ENCODE measurements around the gene EPHA6. TPM values are rescaled to one million over a fixed set of nuclear protein-coding genes. Genes with fewer than 3 reads are reported as not detected.

EPHA6 gene
- polyA plus RNA-seq, 2 of the 4 experiments (the other 2 are of a cell fraction) = 0.08 TPM

DNA sequence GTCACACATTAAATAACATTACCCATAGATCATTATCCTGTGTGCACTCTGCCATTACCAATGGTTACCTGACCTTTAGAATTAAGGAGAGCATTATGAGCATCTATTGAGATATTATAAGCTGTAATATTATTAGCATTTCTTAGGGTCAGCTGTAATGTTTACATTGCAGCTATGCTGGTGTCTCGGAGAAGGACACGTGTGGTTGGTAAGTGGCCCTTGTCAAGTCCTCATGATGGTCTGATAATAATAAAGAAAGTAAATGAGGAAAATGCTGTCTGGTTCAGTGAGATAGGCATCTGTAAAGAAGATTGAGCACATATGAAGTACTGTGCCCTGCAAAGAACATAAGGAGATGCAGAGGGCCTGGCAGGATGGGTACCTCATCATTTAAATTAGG is 878.4 kb downstream of the EPHA6 start:
- Histone ChIP-seq H3K9me3 (no peaks in the 10 kb centered on the region), H3K4me3 (no peak overlapping the region), H3K4me1 (no peaks in the 10 kb centered on the region), H3K27ac (no peak overlapping the region), H3K4me2 (no peak overlapping the region)
- 87% methylated on average over 2 of the region's 2 CpGs for WGBS (ENCODE audit: missing lambda C conversion rate)
- ATAC-seq (no peak), FAIRE-seq (no peak), DNase-seq (ENCODE audit: low read depth in 1 of 2, low spot score in 1 of 2) (no peak)
- ChIA-PET POLR2A (no interaction called here), CTCF (no interaction called here)
- TF ChIP-seq ZC3H11A (IDR thresholded peaks at IDR 0.05) = no peak
- TF ChIP-seq MAFK (IDR thresholded peaks at IDR 0.05; ENCODE audit: partially characterized antibody) = no peak
- no peak for TF ChIP-seq NPAS2 (CRISPR knock-in tag; IDR thresholded peaks at IDR 0.05; ENCODE audit: borderline replicate concordance)
- no peak for TF ChIP-seq RARB (CRISPR knock-in tag; IDR thresholded peaks at IDR 0.05)
- no peak for TF ChIP-seq CHD4 (IDR thresholded peaks at IDR 0.05; ENCODE audit: borderline replicate concordance)
- no peak for TF ChIP-seq FOSL2 (IDR thresholded peaks at IDR 0.05)
- no peak for TF ChIP-seq FOSL2 (CRISPR knock-in tag; IDR thresholded peaks at IDR 0.05)

DNA sequence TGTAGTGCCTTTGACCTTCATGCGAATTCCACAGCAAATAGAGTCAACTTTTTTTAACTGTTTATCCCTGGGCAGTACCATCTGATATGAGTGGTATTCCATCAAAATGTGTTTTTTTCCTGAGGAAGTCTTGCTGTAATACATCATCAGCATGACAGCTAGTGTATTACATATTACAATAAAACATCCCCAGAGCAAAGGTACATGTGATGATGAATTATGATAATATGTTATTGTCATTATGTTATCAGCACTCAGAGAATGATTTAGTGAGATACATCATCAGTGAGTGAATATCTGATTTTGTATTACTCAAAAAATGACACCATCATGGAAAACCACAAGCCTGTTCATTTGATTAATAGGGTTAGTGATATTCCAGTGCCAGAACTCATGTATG is 880.5 kb downstream of the EPHA6 start:
- no peak for FAIRE-seq
- H3K4me2 ChIP-seq = no peak overlapping the region
- POLR2A ChIA-PET = no interaction called here
- CTCF ChIA-PET = interaction anchor here (1.5 kb wide), 1 partner anchor 24 kb away, joined by 4 read pairs; no protein-coding TSS in a partner anchor
- no peak for ATAC-seq
- H3K9me3 ChIP-seq = no peaks in the 10 kb centered on the region
- no peak overlapping the region for H3K27ac ChIP-seq
- WGBS (ENCODE audit: missing lambda C conversion rate) = 58% methylated on average over 1 of the region's 1 CpG
- DNase-seq (ENCODE audit: low read depth in 1 of 2, low spot score in 1 of 2) = no peak
- TF ChIP-seq JUN (IDR thresholded peaks at IDR 0.05) (no peak), ESRRA (IDR thresholded peaks at IDR 0.05; ENCODE audit: borderline replicate concordance, low read length) (no peak), MYC (IDR thresholded peaks at IDR 0.05; ENCODE audit: borderline replicate concordance, low read length) (no peak), EHF (CRISPR knock-in tag; IDR thresholded peaks at IDR 0.05) (no peak), JUNB (IDR thresholded peaks at IDR 0.05) (no peak), GATA3 (IDR thresholded peaks at IDR 0.05; ENCODE audit: borderline replicate concordance) (no peak), SMC3 (IDR thresholded peaks at IDR 0.05) (no peak), RNF2 (IDR thresholded peaks at IDR 0.05; ENCODE audit: borderline replicate concordance, low read depth) (no peak), FOSL2 (IDR thresholded peaks at IDR 0.05) (no peak), FOSL2 (CRISPR knock-in tag; IDR thresholded peaks at IDR 0.05) (no peak), HOXB5 (CRISPR knock-in tag; IDR thresholded peaks at IDR 0.05) (no peak), TFCP2L1 (CRISPR knock-in tag; IDR thresholded peaks at IDR 0.05) (no peak), SREBF2 (IDR thresholded peaks at IDR 0.05) (no peak), HOXB13 (CRISPR knock-in tag; IDR thresholded peaks at IDR 0.05; ENCODE audit: low read depth) (no peak)
- TF ChIP-seq, protein P1, sequence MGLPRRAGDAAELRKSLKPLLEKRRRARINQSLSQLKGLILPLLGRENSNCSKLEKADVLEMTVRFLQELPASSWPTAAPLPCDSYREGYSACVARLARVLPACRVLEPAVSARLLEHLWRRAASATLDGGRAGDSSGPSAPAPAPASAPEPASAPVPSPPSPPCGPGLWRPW (IDR thresholded peaks at IDR 0.05) = no peak
- TF ChIP-seq, protein P2, sequence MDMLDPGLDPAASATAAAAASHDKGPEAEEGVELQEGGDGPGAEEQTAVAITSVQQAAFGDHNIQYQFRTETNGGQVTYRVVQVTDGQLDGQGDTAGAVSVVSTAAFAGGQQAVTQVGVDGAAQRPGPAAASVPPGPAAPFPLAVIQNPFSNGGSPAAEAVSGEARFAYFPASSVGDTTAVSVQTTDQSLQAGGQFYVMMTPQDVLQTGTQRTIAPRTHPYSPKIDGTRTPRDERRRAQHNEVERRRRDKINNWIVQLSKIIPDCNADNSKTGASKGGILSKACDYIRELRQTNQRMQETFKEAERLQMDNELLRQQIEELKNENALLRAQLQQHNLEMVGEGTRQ (IDR thresholded peaks at IDR 0.05) = no peak
- TF ChIP-seq, protein P3, sequence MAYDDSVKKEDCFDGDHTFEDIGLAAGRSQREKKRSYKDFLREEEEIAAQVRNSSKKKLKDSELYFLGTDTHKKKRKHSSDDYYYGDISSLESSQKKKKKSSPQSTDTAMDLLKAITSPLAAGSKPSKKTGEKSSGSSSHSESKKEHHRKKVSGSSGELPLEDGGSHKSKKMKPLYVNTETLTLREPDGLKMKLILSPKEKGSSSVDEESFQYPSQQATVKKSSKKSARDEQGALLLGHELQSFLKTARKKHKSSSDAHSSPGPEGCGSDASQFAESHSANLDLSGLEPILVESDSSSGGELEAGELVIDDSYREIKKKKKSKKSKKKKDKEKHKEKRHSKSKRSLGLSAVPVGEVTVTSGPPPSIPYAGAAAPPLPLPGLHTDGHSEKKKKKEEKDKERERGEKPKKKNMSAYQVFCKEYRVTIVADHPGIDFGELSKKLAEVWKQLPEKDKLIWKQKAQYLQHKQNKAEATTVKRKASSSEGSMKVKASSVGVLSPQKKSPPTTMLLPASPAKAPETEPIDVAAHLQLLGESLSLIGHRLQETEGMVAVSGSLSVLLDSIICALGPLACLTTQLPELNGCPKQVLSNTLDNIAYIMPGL (CRISPR knock-in tag; IDR thresholded peaks at IDR 0.05; ENCODE audit: borderline replicate concordance) = no peak
- H3K4me1 ChIP-seq = no peaks in the 10 kb centered on the region
- no peak overlapping the region for H3K4me3 ChIP-seq

DNA sequence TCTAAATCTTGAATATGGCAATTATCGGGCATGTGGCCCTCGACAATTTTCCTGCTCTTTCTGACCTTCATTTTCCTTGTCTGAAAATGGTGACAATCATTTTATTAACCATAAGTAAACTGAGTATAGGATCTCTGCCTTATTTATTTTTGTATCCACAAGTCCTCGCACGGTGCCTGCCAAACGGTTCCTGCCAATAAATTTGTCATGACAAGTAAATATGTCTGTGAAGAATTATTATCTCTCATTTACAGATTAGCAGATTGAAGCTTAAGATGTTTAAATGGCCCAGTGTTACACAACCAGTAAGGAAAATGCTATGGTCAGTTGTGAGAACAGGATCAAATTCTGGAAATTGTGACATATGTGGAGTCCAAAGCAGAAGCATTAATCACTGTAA is 884.3 kb downstream of the EPHA6 start:
- DNase-seq (ENCODE audit: low read depth in 1 of 2, low spot score in 1 of 2) = no peak
- ATAC-seq = no peak
- TF ChIP-seq JUNB (IDR thresholded peaks at IDR 0.05) (no peak), ZC3H11A (IDR thresholded peaks at IDR 0.05) (no peak), CEBPB (IDR thresholded peaks at IDR 0.05) (no peak), CBX8 (IDR thresholded peaks at IDR 0.05) (no peak), CHD4 (IDR thresholded peaks at IDR 0.05; ENCODE audit: borderline replicate concordance) (no peak), CBX2 (IDR thresholded peaks at IDR 0.05; ENCODE audit: borderline replicate concordance, low read depth) (no peak), MAFK (IDR thresholded peaks at IDR 0.05; ENCODE audit: partially characterized antibody) (no peak), EHF (CRISPR knock-in tag; IDR thresholded peaks at IDR 0.05) (no peak)
- TF ChIP-seq, protein P2 (IDR thresholded peaks at IDR 0.05) = no peak
- TF ChIP-seq, protein P4, sequence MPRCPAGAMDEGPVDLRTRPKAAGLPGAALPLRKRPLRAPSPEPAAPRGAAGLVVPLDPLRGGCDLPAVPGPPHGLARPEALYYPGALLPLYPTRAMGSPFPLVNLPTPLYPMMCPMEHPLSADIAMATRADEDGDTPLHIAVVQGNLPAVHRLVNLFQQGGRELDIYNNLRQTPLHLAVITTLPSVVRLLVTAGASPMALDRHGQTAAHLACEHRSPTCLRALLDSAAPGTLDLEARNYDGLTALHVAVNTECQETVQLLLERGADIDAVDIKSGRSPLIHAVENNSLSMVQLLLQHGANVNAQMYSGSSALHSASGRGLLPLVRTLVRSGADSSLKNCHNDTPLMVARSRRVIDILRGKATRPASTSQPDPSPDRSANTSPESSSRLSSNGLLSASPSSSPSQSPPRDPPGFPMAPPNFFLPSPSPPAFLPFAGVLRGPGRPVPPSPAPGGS (IDR thresholded peaks at IDR 0.05) = no peak
- TF ChIP-seq, protein P5, sequence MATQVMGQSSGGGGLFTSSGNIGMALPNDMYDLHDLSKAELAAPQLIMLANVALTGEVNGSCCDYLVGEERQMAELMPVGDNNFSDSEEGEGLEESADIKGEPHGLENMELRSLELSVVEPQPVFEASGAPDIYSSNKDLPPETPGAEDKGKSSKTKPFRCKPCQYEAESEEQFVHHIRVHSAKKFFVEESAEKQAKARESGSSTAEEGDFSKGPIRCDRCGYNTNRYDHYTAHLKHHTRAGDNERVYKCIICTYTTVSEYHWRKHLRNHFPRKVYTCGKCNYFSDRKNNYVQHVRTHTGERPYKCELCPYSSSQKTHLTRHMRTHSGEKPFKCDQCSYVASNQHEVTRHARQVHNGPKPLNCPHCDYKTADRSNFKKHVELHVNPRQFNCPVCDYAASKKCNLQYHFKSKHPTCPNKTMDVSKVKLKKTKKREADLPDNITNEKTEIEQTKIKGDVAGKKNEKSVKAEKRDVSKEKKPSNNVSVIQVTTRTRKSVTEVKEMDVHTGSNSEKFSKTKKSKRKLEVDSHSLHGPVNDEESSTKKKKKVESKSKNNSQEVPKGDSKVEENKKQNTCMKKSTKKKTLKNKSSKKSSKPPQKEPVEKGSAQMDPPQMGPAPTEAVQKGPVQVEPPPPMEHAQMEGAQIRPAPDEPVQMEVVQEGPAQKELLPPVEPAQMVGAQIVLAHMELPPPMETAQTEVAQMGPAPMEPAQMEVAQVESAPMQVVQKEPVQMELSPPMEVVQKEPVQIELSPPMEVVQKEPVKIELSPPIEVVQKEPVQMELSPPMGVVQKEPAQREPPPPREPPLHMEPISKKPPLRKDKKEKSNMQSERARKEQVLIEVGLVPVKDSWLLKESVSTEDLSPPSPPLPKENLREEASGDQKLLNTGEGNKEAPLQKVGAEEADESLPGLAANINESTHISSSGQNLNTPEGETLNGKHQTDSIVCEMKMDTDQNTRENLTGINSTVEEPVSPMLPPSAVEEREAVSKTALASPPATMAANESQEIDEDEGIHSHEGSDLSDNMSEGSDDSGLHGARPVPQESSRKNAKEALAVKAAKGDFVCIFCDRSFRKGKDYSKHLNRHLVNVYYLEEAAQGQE (IDR thresholded peaks at IDR 0.05) = no peak

More for the DNA sequence above, 884.3 kb downstream of the EPHA6 start:
- Histone ChIP-seq H3K4me3 (no peak overlapping the region), H3K27ac (no peak overlapping the region), H3K4me2 (no peak overlapping the region), H3K9me3 (no peaks in the 10 kb centered on the region), H3K4me1 (no peaks in the 10 kb centered on the region)
- WGBS (ENCODE audit: missing lambda C conversion rate) = 33% methylated on average over 5 of the region's 5 CpGs
- POLR2A ChIA-PET = no interaction called here
- CTCF ChIA-PET = no interaction called here
- peak; percentile 18 for FAIRE-seq

Data from A549 (cell line).